ENCODE results near the gene PPIP5K2. TPM values are rescaled to one million over a fixed set of nuclear protein-coding genes. Genes with fewer than 3 reads are reported as not detected.
"Not testable (repeated sequence)": the region's sequence is repeated elsewhere in the genome, so short reads cannot be mapped to it uniquely, and the experiment has no call there.

The PPIP5K2 gene
- polyA plus RNA-seq, 1 donor from 2014 or later, result 153 TPM

- Histone ChIP-seq H3K4me3 (ENCODE audit: low read length) (no peak overlapping the region), H2AFZ (ENCODE audit: low read depth, low read length) (no peak overlapping the region), H3K9me2 (ENCODE audit: insufficient read depth, low read length) (no peaks in the 10 kb centered on the region), H3K36me3 (ENCODE audit: insufficient read depth, low read length) (peaks cover 3% of the 10 kb centered on the region), H3K4me2 (ENCODE audit: low read length) (no peak overlapping the region), H3K27me3 (ENCODE audit: insufficient read depth, low read depth, low read length) (no peaks in the 10 kb centered on the region), H3K79me2 (replicated peaks; ENCODE audit: insufficient read depth, low read length) (no peaks in the 10 kb centered on the region), H3K9me3 (ENCODE audit: low read length) (no peaks in the 10 kb centered on the region), H3K27ac (ENCODE audit: low read length) (no peak overlapping the region), H3K9ac (ENCODE audit: low read length) (no peak overlapping the region), H3F3A (ENCODE audit: insufficient read depth, low read length, poor library complexity, severe bottlenecking) (no peaks in the 10 kb centered on the region), H4K20me1 (ENCODE audit: insufficient read depth) (no peaks in the 10 kb centered on the region)
- no peak for TF ChIP-seq EP300 (conservative IDR thresholded peaks at IDR 0.05; ENCODE audit: poor library complexity, severe bottlenecking)
- no peak for TF ChIP-seq EZH2 (IDR thresholded peaks at IDR 0.05; ENCODE audit: borderline replicate concordance, insufficient read depth, low read length, poor library complexity, severe bottlenecking)
- no peak for TF ChIP-seq TAF1 (IDR thresholded peaks at IDR 0.05; ENCODE audit: low read depth)
- no peak for TF ChIP-seq REST (IDR thresholded peaks at IDR 0.05; ENCODE audit: borderline replicate concordance)
- TF ChIP-seq SMC3 (conservative IDR thresholded peaks at IDR 0.05; ENCODE audit: poor library complexity), result no peak
- TF ChIP-seq POLR2AphosphoS5 (IDR thresholded peaks at IDR 0.05), result no peak
- TF ChIP-seq MXI1 (conservative IDR thresholded peaks at IDR 0.05; ENCODE audit: poor library complexity, severe bottlenecking), result no peak
Observed at GRCh38 chr5:103203226-103203625, 83.1 kb downstream of the PPIP5K2 start.

DNA sequence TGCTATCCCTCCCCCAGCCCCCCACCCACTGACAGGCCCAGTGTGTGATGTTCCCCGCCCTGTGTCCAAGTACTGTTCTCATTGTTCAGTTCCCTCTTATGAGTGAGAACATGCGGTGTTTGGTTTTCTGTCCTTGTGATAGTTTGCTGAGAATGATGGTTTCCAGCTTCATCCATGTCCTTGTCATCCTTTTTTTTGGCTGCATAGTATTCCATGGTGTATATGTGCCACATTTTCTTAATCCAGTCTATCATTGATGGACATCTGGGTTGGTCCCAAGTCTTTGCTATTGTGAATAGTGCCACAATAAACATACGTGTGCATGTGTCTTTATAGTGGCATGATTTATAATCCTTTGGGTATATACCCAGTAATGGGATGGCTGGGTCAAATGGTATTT, 84.9 kb downstream of the PPIP5K2 start:
- H4K20me1 ChIP-seq (ENCODE audit: insufficient read depth); H3K9me3 ChIP-seq (ENCODE audit: low read length); H3K27ac ChIP-seq (ENCODE audit: low read length); H3K4me2 ChIP-seq (ENCODE audit: low read length); H3K9me2 ChIP-seq (ENCODE audit: insufficient read depth, low read length); H3K9ac ChIP-seq (ENCODE audit: low read length); H3K4me3 ChIP-seq (ENCODE audit: low read length); H2AFZ ChIP-seq (ENCODE audit: low read depth, low read length); H3K27me3 ChIP-seq (ENCODE audit: insufficient read depth, low read depth, low read length); H3K36me3 ChIP-seq (ENCODE audit: insufficient read depth, low read length); H3F3A ChIP-seq (ENCODE audit: insufficient read depth, low read length, poor library complexity, severe bottlenecking); H3K79me2 ChIP-seq (replicated peaks; ENCODE audit: insufficient read depth, low read length): not testable (repeated sequence)

GRCh38 chr5:103205991-103206700, 86.0 kb downstream of the PPIP5K2 start:
- Histone ChIP-seq H3K4me3 (ENCODE audit: low read length) (no peak overlapping the region), H3K36me3 (ENCODE audit: insufficient read depth, low read length) (peaks cover 3% of the 10 kb centered on the region), H3K27ac (ENCODE audit: low read length) (no peak overlapping the region), H2AFZ (ENCODE audit: low read depth, low read length) (no peak overlapping the region), H3K9ac (ENCODE audit: low read length) (no peak overlapping the region), H3K79me2 (replicated peaks; ENCODE audit: insufficient read depth, low read length) (no peaks in the 10 kb centered on the region), H3F3A (ENCODE audit: insufficient read depth, low read length, poor library complexity, severe bottlenecking) (no peaks in the 10 kb centered on the region), H3K9me2 (ENCODE audit: insufficient read depth, low read length) (no peaks in the 10 kb centered on the region), H3K4me2 (ENCODE audit: low read length) (no peak overlapping the region), H4K20me1 (ENCODE audit: insufficient read depth) (no peaks in the 10 kb centered on the region), H3K9me3 (ENCODE audit: low read length) (no peaks in the 10 kb centered on the region), H3K27me3 (ENCODE audit: insufficient read depth, low read depth, low read length) (no peaks in the 10 kb centered on the region)
- no peak for TF ChIP-seq RAD21 (conservative IDR thresholded peaks at IDR 0.05)
- no peak for TF ChIP-seq EZH2 (IDR thresholded peaks at IDR 0.05; ENCODE audit: borderline replicate concordance, insufficient read depth, low read length, poor library complexity, severe bottlenecking)
- no peak for TF ChIP-seq TAF1 (IDR thresholded peaks at IDR 0.05; ENCODE audit: low read depth)
- no peak for TF ChIP-seq SMC3 (conservative IDR thresholded peaks at IDR 0.05; ENCODE audit: poor library complexity)
- TF ChIP-seq, protein P1, sequence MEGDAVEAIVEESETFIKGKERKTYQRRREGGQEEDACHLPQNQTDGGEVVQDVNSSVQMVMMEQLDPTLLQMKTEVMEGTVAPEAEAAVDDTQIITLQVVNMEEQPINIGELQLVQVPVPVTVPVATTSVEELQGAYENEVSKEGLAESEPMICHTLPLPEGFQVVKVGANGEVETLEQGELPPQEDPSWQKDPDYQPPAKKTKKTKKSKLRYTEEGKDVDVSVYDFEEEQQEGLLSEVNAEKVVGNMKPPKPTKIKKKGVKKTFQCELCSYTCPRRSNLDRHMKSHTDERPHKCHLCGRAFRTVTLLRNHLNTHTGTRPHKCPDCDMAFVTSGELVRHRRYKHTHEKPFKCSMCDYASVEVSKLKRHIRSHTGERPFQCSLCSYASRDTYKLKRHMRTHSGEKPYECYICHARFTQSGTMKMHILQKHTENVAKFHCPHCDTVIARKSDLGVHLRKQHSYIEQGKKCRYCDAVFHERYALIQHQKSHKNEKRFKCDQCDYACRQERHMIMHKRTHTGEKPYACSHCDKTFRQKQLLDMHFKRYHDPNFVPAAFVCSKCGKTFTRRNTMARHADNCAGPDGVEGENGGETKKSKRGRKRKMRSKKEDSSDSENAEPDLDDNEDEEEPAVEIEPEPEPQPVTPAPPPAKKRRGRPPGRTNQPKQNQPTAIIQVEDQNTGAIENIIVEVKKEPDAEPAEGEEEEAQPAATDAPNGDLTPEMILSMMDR (IDR thresholded peaks at IDR 0.05; ENCODE audit: poor library complexity, severe bottlenecking), result no peak
- no peak for TF ChIP-seq REST (IDR thresholded peaks at IDR 0.05; ENCODE audit: borderline replicate concordance)
- no peak for TF ChIP-seq MXI1 (conservative IDR thresholded peaks at IDR 0.05; ENCODE audit: poor library complexity, severe bottlenecking)
- no peak for TF ChIP-seq POLR2AphosphoS5 (IDR thresholded peaks at IDR 0.05)
- no peak for TF ChIP-seq EP300 (conservative IDR thresholded peaks at IDR 0.05; ENCODE audit: poor library complexity, severe bottlenecking)
